OCI-LY1 (cell line): ENCODE results near the gene DOK4.

Experiments used
- H2AFZ ChIP-seq: fragments of 200-600 bp; sonication (generic), shearing (Covaris generic); 2 replicates; pipeline ENCODE4 v1.6.0; 2014; ENCODE audit warnings: antibody characterized with exemption, mild to moderate bottlenecking, low read length
- H3F3A ChIP-seq: fragments of 200-600 bp; sonication (generic), shearing (Covaris generic); 2 replicates; pipeline ENCODE4 v1.6.0; 2014; ENCODE audit warnings: mild to moderate bottlenecking, antibody characterized with exemption, low read length, moderate library complexity; ENCODE audit not compliant: insufficient read depth
- H3K27ac ChIP-seq: fragments of 200-600 bp; sonication (generic); 2 replicates; pipeline ENCODE4 v1.5.1; 2014; ENCODE audit warnings: low read length, mixed run types, mild to moderate bottlenecking, low read depth; ENCODE audit not compliant: poor library complexity, severe bottlenecking
- H3K27me3 ChIP-seq: fragments of 200-600 bp; sonication (generic); 2 replicates; pipeline ENCODE4 v1.6.0; 2014; ENCODE audit warnings: antibody characterized with exemption, mild to moderate bottlenecking, low read length, moderate library complexity; ENCODE audit not compliant: insufficient read depth
- H3K36me3 ChIP-seq: fragments of 200-600 bp; sonication (generic); 2 replicates; pipeline ENCODE4 v1.6.1; 2014; ENCODE audit warnings: mild to moderate bottlenecking, antibody characterized with exemption, low read length, moderate library complexity, mixed read lengths; ENCODE audit not compliant: insufficient read depth
- H3K4me1 ChIP-seq: fragments of 200-600 bp; sonication (generic); 2 replicates; pipeline ENCODE4 v1.5.1; 2014; ENCODE audit warnings: mild to moderate bottlenecking, low read length, moderate library complexity; ENCODE audit not compliant: insufficient read depth, severe bottlenecking
- H3K4me2 ChIP-seq: fragments of 200-600 bp; sonication (generic), shearing (Covaris generic); 2 replicates; pipeline ENCODE4 v1.6.1; 2014; ENCODE audit warnings: low read length
- H3K4me3 ChIP-seq: fragments of 200-600 bp; sonication (generic); 2 replicates; pipeline ENCODE4 v1.5.1; 2014; ENCODE audit warnings: low read length, low read depth, mild to moderate bottlenecking, mixed read lengths; ENCODE audit not compliant: poor library complexity, severe bottlenecking
- H3K79me2 ChIP-seq: fragments of 200-600 bp; shearing (Covaris generic); 2 replicates; pipeline ENCODE4 v1.6.1; 2016; ENCODE audit warnings: mixed run types, low read length, mixed read lengths; ENCODE audit not compliant: insufficient read depth
- H3K9ac ChIP-seq: fragments of 200-600 bp; sonication (generic), shearing (Covaris generic); 2 replicates; pipeline ENCODE4 v1.6.1; 2014; ENCODE audit warnings: mild to moderate bottlenecking, low read length, mixed read lengths
- H3K9me2 ChIP-seq: fragments of 200-600 bp; sonication (generic), shearing (Covaris generic); 2 replicates; pipeline ENCODE4 v1.6.1; 2014; ENCODE audit warnings: low read depth, mild to moderate bottlenecking, low read length, mixed read lengths
- H3K9me3 ChIP-seq: fragments of 200-600 bp; shearing (Covaris generic); 2 replicates; pipeline ENCODE4 v1.6.1; 2014; ENCODE audit warnings: low read length, mixed read lengths
- H4K20me1 ChIP-seq: fragments of 200-600 bp; sonication (generic), shearing (Covaris generic); 2 replicates; pipeline ENCODE4 v1.6.0; 2016; ENCODE audit warnings: mild to moderate bottlenecking, low read length; ENCODE audit not compliant: insufficient read depth
- CTCF ChIP-seq: fragments of 200-600 bp; sonication (generic), shearing (Covaris generic); IDR thresholded peaks from 2 replicates; pipeline ENCODE4 v1.5.1; 2017; ENCODE audit warnings: mild to moderate bottlenecking, antibody characterized with exemption, low read length, moderate library complexity, mixed read lengths
- EZH2 ChIP-seq: fragments of 200-600 bp; sonication (generic), shearing (Covaris generic); IDR thresholded peaks from 2 replicates; pipeline ENCODE4 v1.8.0; 2017; ENCODE audit warnings: borderline replicate concordance, mixed run types, mild to moderate bottlenecking, antibody characterized with exemption, low read length, moderate library complexity, mixed read lengths

DOK4 gene

GRCh38 chr16:57478396-57479204 lies 7.7 kb downstream of the DOK4 start:
- peaks cover 4% of the 10 kb centered on the region for H3K4me1 ChIP-seq
- TF ChIP-seq CTCF, result no peak
- no peak for TF ChIP-seq EZH2
- no peaks in the 10 kb centered on the region for H3F3A ChIP-seq
- H3K9me3 ChIP-seq, result no peaks in the 10 kb centered on the region
- no peaks in the 10 kb centered on the region for H4K20me1 ChIP-seq
- no peak overlapping the region for H3K4me2 ChIP-seq
- H2AFZ ChIP-seq, result no peak overlapping the region
- 0 out of 2 replicates have a peak, but pooled peaks cover 3% of the 10 kb centered on the region for H3K27me3 ChIP-seq
- no peaks in the 10 kb centered on the region for H3K79me2 ChIP-seq
- H3K9me2 ChIP-seq, result no peaks in the 10 kb centered on the region
- H3K27ac ChIP-seq, result no peak overlapping the region
- H3K36me3 ChIP-seq, result no peaks in the 10 kb centered on the region
- H3K9ac ChIP-seq, result no peak overlapping the region
- no peak overlapping the region for H3K4me3 ChIP-seq

GRCh38 chr16:57477531-57478202 lies 8.6 kb downstream of the DOK4 start:
- no peaks in the 10 kb centered on the region for H4K20me1 ChIP-seq
- H3K9me2 ChIP-seq, result no peaks in the 10 kb centered on the region
- no peak overlapping the region for H2AFZ ChIP-seq
- TF ChIP-seq CTCF (no peak), EZH2 (no peak)
- no peak overlapping the region for H3K27ac ChIP-seq
- H3K79me2 ChIP-seq, result no peaks in the 10 kb centered on the region
- no peaks in the 10 kb centered on the region for H3F3A ChIP-seq
- H3K27me3 ChIP-seq, result no peaks in the 10 kb centered on the region
- peaks cover 4% of the 10 kb centered on the region for H3K4me1 ChIP-seq
- H3K9me3 ChIP-seq, result no peaks in the 10 kb centered on the region
- H3K4me3 ChIP-seq, result no peak overlapping the region
- H3K9ac ChIP-seq, result no peak overlapping the region
- H3K4me2 ChIP-seq, result no peak overlapping the region
- H3K36me3 ChIP-seq, result no peaks in the 10 kb centered on the region; the same call in 1 of the 2 replicates

DNA sequence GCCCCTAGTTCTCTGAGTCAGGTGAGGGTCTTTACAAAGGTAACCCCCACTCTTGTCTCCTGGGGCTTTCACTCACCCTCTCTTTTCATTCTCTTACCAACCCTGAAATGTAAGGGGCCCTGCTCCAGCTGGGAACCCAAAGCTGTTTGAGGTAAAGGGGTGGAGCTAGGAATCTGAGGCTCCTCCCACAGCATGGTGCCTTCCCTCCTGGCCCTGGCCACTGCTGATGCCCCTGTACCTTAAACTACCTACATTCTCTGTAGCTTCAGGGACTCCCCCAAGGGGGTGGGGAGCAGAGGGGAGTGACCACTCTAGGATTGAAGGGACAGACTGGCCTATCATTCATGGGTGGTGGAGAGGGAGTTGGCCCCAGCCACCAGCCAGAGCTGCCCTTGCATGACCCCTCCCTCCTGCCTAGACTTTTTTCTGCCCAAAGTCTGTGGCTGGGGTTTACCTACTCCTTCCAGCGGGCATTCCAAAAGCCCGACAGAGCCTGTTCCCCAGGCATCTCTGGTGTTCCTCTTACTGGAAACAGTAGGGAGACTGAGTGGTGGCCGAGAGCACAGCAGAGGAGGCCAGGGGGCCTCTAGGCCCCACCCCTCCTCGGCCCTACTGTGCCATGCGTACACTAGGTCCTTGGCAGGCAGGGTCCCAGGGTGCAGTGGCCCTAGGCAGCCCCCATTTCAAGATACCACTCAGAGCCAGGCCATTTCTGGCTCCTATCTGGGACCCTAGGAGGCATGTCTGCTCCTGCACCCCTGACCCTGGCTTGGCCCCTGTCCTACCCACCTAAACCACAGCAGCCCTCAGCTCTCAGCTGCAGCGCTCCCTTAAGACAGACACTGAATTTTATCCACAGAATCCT lies 9.5 kb downstream of the DOK4 start:
- H3K27ac ChIP-seq, result no peak overlapping the region
- no peak overlapping the region for H3K4me2 ChIP-seq
- H3F3A ChIP-seq, result no peaks in the 10 kb centered on the region
- no peaks in the 10 kb centered on the region for H3K9me3 ChIP-seq
- H3K4me3 ChIP-seq, result no peak overlapping the region
- H2AFZ ChIP-seq, result no peak overlapping the region
- no peaks in the 10 kb centered on the region for H3K27me3 ChIP-seq
- H3K79me2 ChIP-seq, result no peaks in the 10 kb centered on the region
- no peaks in the 10 kb centered on the region for H3K9me2 ChIP-seq
- H4K20me1 ChIP-seq, result no peaks in the 10 kb centered on the region
- peaks cover 8% of the 10 kb centered on the region; the same call in 1 of the 2 replicates for H3K36me3 ChIP-seq
- peaks cover 4% of the 10 kb centered on the region for H3K4me1 ChIP-seq
- no peak overlapping the region for H3K9ac ChIP-seq
- TF ChIP-seq CTCF, result no peak
- no peak for TF ChIP-seq EZH2
